ENCODE measurements around the gene ADAM19. TPM values are rescaled to one million over a fixed set of nuclear protein-coding genes. Genes with fewer than 3 reads are reported as not detected.

ADAM19 gene
- polyA plus RNA-seq, 3 donors from 2014 or later, result 0.03 to 0.10 TPM; not detected in 1

DNA sequence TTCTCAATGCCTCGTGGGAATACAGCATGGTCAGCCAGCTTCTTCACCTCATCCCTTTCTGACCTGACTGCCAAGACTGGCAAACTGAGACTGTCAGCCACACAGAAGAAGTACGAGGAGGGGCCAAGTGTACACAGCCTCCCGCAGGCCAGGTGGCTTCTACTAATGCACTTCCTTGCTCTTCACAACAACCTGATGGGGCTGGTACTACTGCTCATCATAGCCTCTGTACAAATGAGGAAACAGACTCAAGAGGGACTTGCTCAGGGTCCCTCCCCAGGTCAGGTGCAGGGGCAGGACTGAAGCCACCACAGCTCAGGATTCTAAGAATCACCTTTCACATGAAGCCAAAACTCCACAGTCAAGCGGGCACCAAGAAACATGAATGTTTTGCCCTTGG is 94.3 kb downstream of the ADAM19 start:
- DNase-seq, result no peak
- Mint-ChIP-seq H3K4me1 (no peaks in the 10 kb centered on the region), H3K27me3 (ENCODE audit: low read depth in 3 of 3) (peaks cover 0 to 2% (median 0%) of the 10 kb centered on the region in 3 donors), H3K27ac (no peak overlapping the region), H3K9me3 (no peaks in the 10 kb centered on the region), H3K4me3 (no peak overlapping the region), H3K36me3 (no peaks in the 10 kb centered on the region)

- Mint-ChIP-seq H3K4me1 (no peaks in the 10 kb centered on the region), H3K4me3 (no peak overlapping the region), H3K27ac (no peak overlapping the region), H3K36me3 (no peaks in the 10 kb centered on the region), H3K9me3 (no peaks in the 10 kb centered on the region), H3K27me3 (ENCODE audit: low read depth in 3 of 3) (peaks cover 0 to 2% (median 0%) of the 10 kb centered on the region in 3 donors)
- no peak for DNase-seq
Measured at GRCh38 chr5:157479612-157480510, 95.7 kb downstream of the ADAM19 start.

GRCh38 chr5:157479166-157479565 is 96.4 kb downstream of the ADAM19 start:
- H3K36me3 Mint-ChIP-seq, result no peaks in the 10 kb centered on the region
- H3K4me3 Mint-ChIP-seq, result no peak overlapping the region

GRCh38 chr5:157478726-157479125 is 96.8 kb downstream of the ADAM19 start:
- Mint-ChIP-seq H3K4me3 (no peak overlapping the region), H3K4me1 (no peaks in the 10 kb centered on the region), H3K36me3 (no peaks in the 10 kb centered on the region)

More at GRCh38 chr5:157479166-157479565, 96.4 kb downstream of the ADAM19 start:
- Mint-ChIP-seq H3K9me3 (no peaks in the 10 kb centered on the region), H3K27me3 (ENCODE audit: low read depth in 3 of 3) (peaks cover 0 to 2% (median 0%) of the 10 kb centered on the region in 3 donors), H3K27ac (no peak overlapping the region), H3K4me1 (no peaks in the 10 kb centered on the region)
- DNase-seq, result no peak

DNA sequence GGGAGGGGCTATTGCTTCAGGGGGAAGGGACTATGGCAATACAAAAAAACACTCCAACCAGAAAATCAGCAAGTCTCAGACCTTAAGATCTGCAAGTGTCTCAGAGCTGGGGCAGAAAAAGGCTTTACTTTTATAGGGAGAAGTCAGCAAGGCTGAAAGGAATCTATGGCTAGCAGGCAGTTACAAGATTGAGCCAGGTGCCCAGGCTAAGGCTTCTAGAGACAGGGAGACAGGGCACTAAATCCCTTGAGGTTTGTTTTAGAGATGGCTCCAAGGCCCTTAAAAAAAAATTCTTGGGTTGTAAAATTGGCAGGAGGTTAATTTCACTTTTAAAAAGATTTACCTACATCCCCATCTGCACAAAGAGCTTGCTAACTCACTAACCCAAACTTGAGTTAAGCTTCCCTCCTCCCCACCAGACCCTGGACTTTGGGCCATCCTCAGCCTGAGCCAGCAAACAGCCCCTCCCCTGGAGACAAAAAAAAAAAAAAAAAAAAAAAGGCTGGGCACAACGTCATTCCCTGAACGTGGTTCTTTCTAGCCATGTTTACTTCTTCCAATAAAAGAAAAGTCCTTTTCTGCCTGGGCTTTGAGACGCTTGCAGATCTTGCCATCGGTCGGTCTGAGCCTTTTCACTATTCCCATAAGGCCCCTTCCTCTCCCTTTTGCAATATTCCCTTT is 97.6 kb downstream of the ADAM19 start:
- Mint-ChIP-seq H3K4me1 (no peaks in the 10 kb centered on the region), H3K9me3 (no peaks in the 10 kb centered on the region), H3K36me3 (no peaks in the 10 kb centered on the region), H3K27me3 (ENCODE audit: low read depth in 3 of 3) (peaks cover 0 to 2% (median 0%) of the 10 kb centered on the region in 3 donors), H3K4me3 (no peak overlapping the region), H3K27ac (no peak overlapping the region)
- no peak for DNase-seq

More at GRCh38 chr5:157478726-157479125, 96.8 kb downstream of the ADAM19 start:
- peaks cover 0 to 2% (median 0%) of the 10 kb centered on the region in 3 donors for H3K27me3 Mint-ChIP-seq (ENCODE audit: low read depth in 3 of 3)
- no peak overlapping the region for H3K27ac Mint-ChIP-seq
- DNase-seq, result no peak
- H3K9me3 Mint-ChIP-seq, result no peaks in the 10 kb centered on the region

DNA sequence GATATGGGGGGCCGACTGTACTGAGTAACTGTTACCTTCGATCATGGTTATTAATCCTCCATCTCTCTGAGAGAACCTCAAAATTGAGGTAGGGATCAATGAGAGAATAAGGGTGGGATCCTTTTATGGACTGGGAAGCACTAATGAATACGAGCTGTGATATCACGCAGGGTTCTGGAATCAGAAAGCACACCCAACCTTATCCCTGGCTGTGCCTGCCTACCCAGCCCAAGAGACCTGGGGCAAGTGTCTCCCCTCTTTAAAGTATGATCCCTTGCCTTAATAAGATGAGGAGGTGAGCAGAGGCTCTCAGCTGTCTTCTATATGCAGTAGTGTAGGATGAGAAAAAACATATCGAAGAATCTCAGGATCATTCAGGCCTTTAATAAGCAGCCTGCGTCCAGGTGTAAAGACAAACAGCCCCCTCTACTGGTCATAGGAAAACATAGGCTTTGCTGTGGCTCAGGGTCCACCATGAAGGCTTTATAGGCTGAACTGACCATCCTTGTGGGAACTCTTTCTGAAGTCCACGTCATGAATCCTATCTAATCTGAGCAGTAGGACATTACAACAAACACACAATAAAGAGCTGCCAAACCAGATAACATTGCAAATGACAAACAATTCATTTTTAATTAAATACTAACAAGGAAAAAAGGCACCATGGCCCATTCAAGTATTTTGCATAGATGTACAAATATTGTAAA is 98.7 kb downstream of the ADAM19 start:
- H3K36me3 Mint-ChIP-seq, result no peaks in the 10 kb centered on the region
- H3K27ac Mint-ChIP-seq, result no peak overlapping the region
- H3K4me1 Mint-ChIP-seq, result no peaks in the 10 kb centered on the region
- no peaks in the 10 kb centered on the region for H3K27me3 Mint-ChIP-seq (ENCODE audit: low read depth in 3 of 3)
- no peak overlapping the region for H3K4me3 Mint-ChIP-seq
- DNase-seq, result peak; percentile 12 to 46 (median 29)
- no peaks in the 10 kb centered on the region for H3K9me3 Mint-ChIP-seq

GRCh38 chr5:157475432-157475831 is 100.1 kb downstream of the ADAM19 start:
- Mint-ChIP-seq H3K36me3 (no peaks in the 10 kb centered on the region), H3K4me3 (no peak overlapping the region), H3K27me3 (ENCODE audit: low read depth in 3 of 3) (peaks cover 0 to 3% (median 0%) of the 10 kb centered on the region in 3 donors), H3K4me1 (no peaks in the 10 kb centered on the region), H3K27ac (no peak overlapping the region), H3K9me3 (no peaks in the 10 kb centered on the region)
- DNase-seq, result no peak

DNA sequence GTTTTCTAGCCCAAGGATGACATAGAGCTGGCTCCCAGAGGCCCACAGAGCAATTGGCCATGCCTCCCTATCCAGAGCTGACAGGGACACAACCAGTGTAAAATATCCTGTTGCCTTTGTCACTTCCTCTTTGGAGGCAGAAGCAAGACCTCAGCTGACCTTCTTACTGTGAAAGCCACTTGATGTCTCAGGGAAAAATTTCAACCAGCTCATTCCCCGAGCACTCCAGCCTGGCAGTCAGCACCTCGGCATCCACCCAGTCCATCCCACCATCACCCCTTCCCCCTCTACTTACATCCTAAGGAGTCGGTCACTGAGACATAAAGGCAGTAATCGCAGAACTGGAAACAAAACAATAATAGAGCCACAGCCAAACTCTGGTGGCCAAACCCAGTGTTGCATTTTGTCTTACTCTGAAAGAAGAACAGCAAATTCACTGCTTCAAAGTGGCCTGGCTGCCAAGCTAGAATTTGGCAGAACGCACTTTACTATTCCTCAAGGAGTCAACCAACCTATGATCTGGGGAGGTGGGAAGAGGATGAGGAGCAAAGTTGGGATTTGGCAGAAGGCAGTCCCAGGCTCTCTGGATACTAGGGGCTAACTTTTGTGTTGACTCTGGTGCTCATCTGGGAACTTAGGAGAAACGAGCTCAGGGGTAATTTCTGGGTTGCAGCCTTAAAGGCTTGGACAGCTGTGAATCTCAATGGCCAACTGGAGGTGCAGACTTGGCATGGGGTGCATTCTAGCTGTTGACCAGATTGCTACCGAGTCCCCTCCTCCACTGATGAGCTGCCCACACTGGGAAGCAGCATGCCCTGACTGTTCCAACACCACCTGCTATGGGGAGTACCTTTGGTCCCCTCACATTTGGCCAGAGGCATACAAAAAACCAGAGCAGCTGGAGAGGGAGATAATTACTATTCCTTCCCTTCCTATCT is 101.9 kb downstream of the ADAM19 start:
- no peak overlapping the region for H3K27ac Mint-ChIP-seq

GRCh38 chr5:157471709-157472108 is 103.9 kb downstream of the ADAM19 start:
- no peak for DNase-seq
- H3K9me3 Mint-ChIP-seq, result no peaks in the 10 kb centered on the region
- peaks cover 0 to 3% (median 0%) of the 10 kb centered on the region in 3 donors for H3K27me3 Mint-ChIP-seq (ENCODE audit: low read depth in 3 of 3)
- H3K4me1 Mint-ChIP-seq, result no peaks in the 10 kb centered on the region
- no peaks in the 10 kb centered on the region for H3K36me3 Mint-ChIP-seq
- no peak overlapping the region for H3K4me3 Mint-ChIP-seq
- no peak overlapping the region for H3K27ac Mint-ChIP-seq

More for the DNA sequence above, 101.9 kb downstream of the ADAM19 start:
- no peak for DNase-seq
- Mint-ChIP-seq H3K27me3 (ENCODE audit: low read depth in 3 of 3) (peaks cover 0 to 3% (median 0%) of the 10 kb centered on the region in 3 donors), H3K9me3 (no peaks in the 10 kb centered on the region), H3K4me1 (no peaks in the 10 kb centered on the region), H3K4me3 (no peak overlapping the region), H3K36me3 (no peaks in the 10 kb centered on the region)

GRCh38 chr5:157470631-157471030 is 104.9 kb downstream of the ADAM19 start:
- H3K4me3 Mint-ChIP-seq, result no peak overlapping the region
- no peaks in the 10 kb centered on the region for H3K9me3 Mint-ChIP-seq
- H3K27me3 Mint-ChIP-seq (ENCODE audit: low read depth in 3 of 3), result peaks cover 0 to 3% (median 0%) of the 10 kb centered on the region in 3 donors
- no peaks in the 10 kb centered on the region for H3K4me1 Mint-ChIP-seq
- no peak overlapping the region for H3K27ac Mint-ChIP-seq
- no peaks in the 10 kb centered on the region for H3K36me3 Mint-ChIP-seq
- DNase-seq, result no peak

DNA sequence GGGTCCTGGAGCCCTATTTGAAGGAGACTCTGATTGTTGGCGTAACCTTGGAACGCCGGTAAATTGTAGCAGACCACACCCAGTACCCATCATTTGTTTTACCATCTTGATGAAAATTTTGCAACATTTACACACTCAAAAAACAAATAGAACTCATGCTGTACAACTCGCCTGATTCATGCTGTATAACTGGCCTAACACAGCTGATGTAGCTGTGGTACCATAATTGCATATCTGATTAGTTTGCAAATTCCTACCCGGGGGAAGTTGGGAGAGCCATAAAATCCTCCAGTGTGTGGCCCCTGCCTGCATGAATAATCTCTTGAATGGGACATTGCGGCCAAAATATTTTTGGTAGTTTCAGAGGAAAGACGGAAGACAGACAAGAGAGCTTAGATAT is 105.9 kb downstream of the ADAM19 start:
- no peak overlapping the region for H3K27ac Mint-ChIP-seq

GRCh38 chr5:157469073-157469472 is 106.5 kb downstream of the ADAM19 start:
- no peak for DNase-seq
- Mint-ChIP-seq H3K4me3 (no peak overlapping the region), H3K27ac (no peak overlapping the region), H3K27me3 (ENCODE audit: low read depth in 3 of 3) (peaks cover 0 to 3% (median 2%) of the 10 kb centered on the region in 3 donors), H3K36me3 (no peaks in the 10 kb centered on the region), H3K4me1 (no peaks in the 10 kb centered on the region), H3K9me3 (no peaks in the 10 kb centered on the region)

More for the DNA sequence above, 105.9 kb downstream of the ADAM19 start:
- no peak for DNase-seq
- Mint-ChIP-seq H3K36me3 (no peaks in the 10 kb centered on the region), H3K9me3 (no peaks in the 10 kb centered on the region), H3K4me1 (no peaks in the 10 kb centered on the region), H3K4me3 (no peak overlapping the region), H3K27me3 (ENCODE audit: low read depth in 3 of 3) (peaks cover 0 to 3% (median 0%) of the 10 kb centered on the region in 3 donors)
